GM13977 (cell line): ENCODE data around the gene ARRDC2.

Experiments
- DNase-seq: peaks from one replicate; pipeline ENCODE4 v3.0.0; 2012; ENCODE audit warnings: low spot score
- CTCF ChIP-seq: IDR thresholded peaks from 2 replicates; pipeline ENCODE4 v1.5.1; 2012; ENCODE audit warnings: mild to moderate bottlenecking, control low read depth; ENCODE audit not compliant: insufficient read depth; ENCODE audit errors: extremely low read depth, missing control alignments
- in situ Hi-C: fragments of 300-500 bp; cut with MboI; formaldehyde crosslinking; loops from one replicate; pipeline ENCODE4 v1.12.0; 2022; ENCODE audit warnings: low sequenced_read_pairs, low pct_unique_long_range_greater_than_20kb, mixed read lengths, inconsistent platforms; ENCODE audit not compliant: unreplicated experiment

The ARRDC2 gene

GRCh38 chr19:18057557-18057956 lies 49.6 kb downstream of the ARRDC2 start:
- no peak for TF ChIP-seq CTCF
- in situ Hi-C loops, result loop anchor here (5.0 to 25.0 kb wide), 2 partner anchors 50 to 120 kb away; partner anchors contain the start of genes ARRDC2 and CCDC124
- no peak for DNase-seq

- in situ Hi-C loops, result loop anchor here (5.0 to 25.0 kb wide), 2 partner anchors 51 to 121 kb away; partner anchors contain the start of genes ARRDC2 and CCDC124
- peak; percentile 89 for DNase-seq
- peak; percentile 86 for TF ChIP-seq CTCF
Measured at GRCh38 chr19:18058208-18059009, 50.4 kb downstream of the ARRDC2 start.

GRCh38 chr19:18059297-18059696 lies 51.3 kb downstream of the ARRDC2 start:
- peak; percentile 2 for TF ChIP-seq CTCF
- in situ Hi-C loops, result loop anchor here (5.0 to 25.0 kb wide), 2 partner anchors 52 to 122 kb away; partner anchors contain the start of genes ARRDC2 and CCDC124
- no peak for DNase-seq

- DNase-seq, result no peak
- no peak for TF ChIP-seq CTCF
- in situ Hi-C loops, result loop anchor here (5.0 to 25.0 kb wide), 2 partner anchors 53 to 123 kb away; partner anchors contain the start of genes ARRDC2 and CCDC124
Measured at GRCh38 chr19:18059902-18060301, 51.9 kb downstream of the ARRDC2 start.

- no peak for TF ChIP-seq CTCF
- DNase-seq, result no peak
- in situ Hi-C loops, result loop anchor here (25.0 kb wide), 1 partner anchor 123 kb away; the partner anchor contains the start of gene CCDC124
Measured at GRCh38 chr19:18060472-18060871, 52.5 kb downstream of the ARRDC2 start.

- DNase-seq, result no peak
- in situ Hi-C loops, result loop anchor here (25.0 kb wide), 1 partner anchor 125 kb away; the partner anchor contains the start of gene CCDC124
- TF ChIP-seq CTCF, result no peak
Measured at GRCh38 chr19:18062028-18062427, 54.1 kb downstream of the ARRDC2 start.
